HG03457 (cell line): ENCODE results near the gene CASK.
"Not testable (repeated sequence)": the region's sequence is repeated elsewhere in the genome, so short reads cannot be mapped to it uniquely, and the experiment has no call there.

ENCODE experiments used
- ATAC-seq: cut with Tn5 transposase; IDR thresholded peaks from one replicate; pipeline ENCODE4 v1.9.1; 2021; ENCODE audit warnings: moderate number of reproducible peaks; ENCODE audit not compliant: unreplicated experiment

The CASK gene

GRCh38 chrX:41526925-41527324, 396.4 kb downstream of the CASK start:
- ATAC-seq = no peak

GRCh38 chrX:41526271-41526670, 397.1 kb downstream of the CASK start:
- ATAC-seq = no peak

GRCh38 chrX:41522671-41523070, 400.7 kb downstream of the CASK start:
- ATAC-seq = no peak

GRCh38 chrX:41522081-41522480, 401.3 kb downstream of the CASK start:
- no peak for ATAC-seq

- ATAC-seq = no peak
These were observed 403.9 kb downstream of the CASK start for GRCh38 chrX:41519468-41519867.

- no peak for ATAC-seq
These were observed 404.5 kb downstream of the CASK start for GRCh38 chrX:41518841-41519220.

GRCh38 chrX:41518127-41518840, 405.1 kb downstream of the CASK start:
- no peak for ATAC-seq

- no peak for ATAC-seq
These were observed 406.2 kb downstream of the CASK start for GRCh38 chrX:41516999-41517765.

- ATAC-seq = no peak
These were observed 406.9 kb downstream of the CASK start for GRCh38 chrX:41516456-41516855.

GRCh38 chrX:41515376-41515775, 408.0 kb downstream of the CASK start:
- ATAC-seq = no peak

- no peak for ATAC-seq
These were observed 409.2 kb downstream of the CASK start for GRCh38 chrX:41514179-41514578.

GRCh38 chrX:41512853-41513252, 410.5 kb downstream of the CASK start:
- not testable (repeated sequence) for ATAC-seq

- ATAC-seq = no peak
These were observed 411.0 kb downstream of the CASK start for GRCh38 chrX:41512394-41512793.

GRCh38 chrX:41507919-41508318, 415.4 kb downstream of the CASK start:
- no peak for ATAC-seq

GRCh38 chrX:41502004-41502403, 421.4 kb downstream of the CASK start:
- no peak for ATAC-seq

- ATAC-seq = no peak
These were observed 423.4 kb downstream of the CASK start for GRCh38 chrX:41499984-41500383.

- ATAC-seq = no peak
These were observed 424.2 kb downstream of the CASK start for GRCh38 chrX:41499195-41499594.

- ATAC-seq = no peak
These were observed 431.9 kb downstream of the CASK start for GRCh38 chrX:41491267-41492004.

GRCh38 chrX:41490446-41490845, 432.9 kb downstream of the CASK start:
- ATAC-seq = no peak

- ATAC-seq = no peak
These were observed 441.1 kb downstream of the CASK start for GRCh38 chrX:41482154-41482850.
